Measurements from ENCODE around the gene NRSN2.

GRCh38 chr20:375265-375889, 28.5 kb downstream of the NRSN2 start:
- TF ChIP-seq CTCF (IDR thresholded peaks at IDR 0.05 in 2 of 3, conservative IDR thresholded peaks at IDR 0.05 in 1 of 3; ENCODE audit: borderline replicate concordance in 1 of 3, insufficient read depth in 1 of 3, low read depth in 2 of 3, low read length in 2 of 3) (no peak), CBX3 (IDR thresholded peaks at IDR 0.05; ENCODE audit: low read depth) (no peak), FOSL1 (IDR thresholded peaks at IDR 0.05; ENCODE audit: low read depth) (no peak)
